Endometrium (tissue), 2 donors: Measurements from ENCODE around the gene FZD4.
A peak's percentile ranks its signal among the peaks of the same experiment; 100 is the strongest.
"Not testable (repeated sequence)": the region's sequence is repeated elsewhere in the genome, so short reads cannot be mapped to it uniquely, and the experiment has no call there.

Source experiments
- FAIRE-seq: peaks from 2 replicates; lab custom pipeline; 2012; peaks lifted over from hg19 to GRCh38; lab: Jason Lieb, UNC
- donor health status: control.
- donor health status: control.

Gene FZD4

DNA sequence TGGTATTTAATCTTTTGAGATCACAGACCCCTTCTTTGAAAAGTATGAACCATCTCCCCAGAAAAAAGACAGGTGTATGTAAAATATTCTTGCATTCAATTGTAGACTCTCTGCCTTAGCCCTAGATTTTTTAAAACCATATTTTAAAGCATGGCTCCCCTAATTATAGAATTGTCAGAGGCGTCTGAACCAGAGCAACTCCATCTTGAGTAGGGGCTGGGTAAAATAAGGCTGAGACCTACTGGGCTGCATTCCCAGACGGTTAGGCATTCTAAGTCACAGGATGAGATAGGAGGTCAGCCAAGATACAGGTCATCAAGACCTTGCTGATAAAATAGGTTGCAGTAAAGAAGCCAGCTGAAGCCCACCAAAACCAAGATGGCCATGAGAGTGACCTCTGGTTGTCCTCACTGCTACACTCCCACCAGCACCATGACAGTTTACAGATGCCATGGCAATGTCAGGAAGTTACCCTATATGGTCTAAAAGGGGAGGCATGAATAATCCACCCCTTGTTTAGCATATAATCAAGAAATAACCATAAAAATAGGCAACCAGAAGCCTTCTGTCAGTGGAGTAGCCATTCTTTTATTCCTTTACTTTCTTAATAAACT is 17.9 kb downstream of the FZD4 start:
- not testable (repeated sequence) for FAIRE-seq

- FAIRE-seq = no peak
These were observed 20.1 kb downstream of the FZD4 start for GRCh38 chr11:86934926-86935579.

- FAIRE-seq = no peak
These were observed 20.7 kb downstream of the FZD4 start for GRCh38 chr11:86934582-86934900.

DNA sequence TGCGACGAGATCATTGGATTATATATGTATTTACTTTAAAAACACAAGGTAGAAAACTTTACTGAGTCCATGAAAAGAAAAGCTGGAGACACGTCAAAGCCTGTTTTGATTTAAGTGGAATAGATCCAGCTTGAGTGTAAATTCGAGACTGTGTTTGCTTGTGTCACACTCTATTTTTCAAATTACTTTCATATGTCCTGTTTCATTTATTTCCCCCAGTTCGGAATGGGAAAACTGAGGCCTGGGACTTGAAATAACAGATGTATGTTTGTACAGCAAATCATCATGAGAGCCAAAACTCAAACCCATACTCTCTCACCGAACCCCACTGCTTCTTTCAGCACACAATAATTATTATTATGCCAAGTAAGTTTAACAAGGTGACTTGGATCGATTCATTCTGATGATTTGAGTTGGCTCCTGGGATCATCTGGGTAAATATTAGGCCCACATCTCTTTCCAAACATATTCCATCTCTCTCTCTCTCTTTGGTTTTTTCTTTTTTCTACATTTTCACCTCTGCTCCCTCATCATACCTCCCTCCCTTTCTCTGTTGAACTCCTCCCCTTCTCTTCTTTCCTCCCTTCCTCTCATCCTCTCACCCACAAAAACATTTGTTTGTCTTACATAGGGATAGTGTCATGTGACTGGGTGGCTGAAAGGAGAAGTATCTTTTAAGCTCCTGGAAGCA is 21.2 kb downstream of the FZD4 start:
- FAIRE-seq = no peak

- FAIRE-seq = no peak
These were observed 22.0 kb downstream of the FZD4 start for GRCh38 chr11:86932924-86933875.

DNA sequence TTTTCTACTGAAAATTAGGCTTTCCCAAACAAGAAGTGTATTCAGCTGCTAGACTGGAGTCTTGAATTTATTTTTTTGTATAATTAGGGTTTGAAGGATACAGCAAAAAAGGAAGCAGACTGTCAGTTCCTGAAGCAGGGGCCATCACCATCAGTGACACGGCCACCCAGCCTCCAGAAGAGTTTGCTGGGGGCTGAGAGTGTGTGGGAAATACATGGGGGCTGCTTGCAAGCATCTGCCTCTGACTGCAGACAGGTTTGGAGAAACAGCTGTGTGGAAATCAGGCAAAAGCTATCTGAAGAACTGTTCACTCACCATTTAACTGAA is 23.0 kb downstream of the FZD4 start:
- no peak for FAIRE-seq

DNA sequence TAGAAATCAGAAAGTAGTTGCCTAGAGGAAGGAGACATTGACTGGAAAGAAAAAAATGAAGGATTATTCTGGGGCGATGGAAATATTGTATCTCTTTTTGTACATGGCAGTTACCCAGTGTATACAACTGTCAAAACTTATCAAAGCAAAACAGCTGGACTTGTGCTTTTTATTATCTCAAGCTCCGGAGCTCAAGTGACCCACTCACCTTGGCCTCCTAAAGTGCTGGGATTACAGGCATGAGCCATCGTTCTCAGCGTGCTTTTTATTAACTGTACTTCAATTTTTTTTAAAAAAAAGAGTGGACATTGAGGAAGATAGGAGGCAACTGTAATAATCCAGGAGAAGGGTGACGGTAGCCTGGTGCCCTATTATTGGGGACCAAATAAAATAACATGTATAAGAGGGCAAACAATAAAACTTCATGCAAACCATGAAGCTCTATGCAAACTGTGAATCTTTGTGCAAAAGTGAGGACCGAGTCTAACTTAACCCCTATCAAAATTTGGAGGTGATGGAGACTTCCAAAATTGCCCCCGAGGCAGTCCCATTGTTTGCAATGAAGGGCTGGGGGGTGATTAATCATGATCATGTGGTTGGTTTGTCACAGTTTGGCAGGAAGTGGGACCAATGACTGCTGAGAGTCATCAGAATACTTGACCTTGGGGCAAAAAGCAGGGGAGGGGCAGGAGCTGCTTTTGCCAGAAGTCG is 23.5 kb downstream of the FZD4 start:
- FAIRE-seq = no peak

GRCh38 chr11:86930957-86931547 is 24.1 kb downstream of the FZD4 start:
- no peak for FAIRE-seq

- no peak for FAIRE-seq
These were observed 28.2 kb downstream of the FZD4 start for GRCh38 chr11:86926975-86927374.

- FAIRE-seq = no peak
These were observed 31.0 kb downstream of the FZD4 start for GRCh38 chr11:86923999-86924766.

GRCh38 chr11:86922225-86922624 is 33.0 kb downstream of the FZD4 start:
- FAIRE-seq = no peak

- peak; percentile 21 for FAIRE-seq
These were observed 35.5 kb downstream of the FZD4 start for GRCh38 chr11:86919557-86920210.

DNA sequence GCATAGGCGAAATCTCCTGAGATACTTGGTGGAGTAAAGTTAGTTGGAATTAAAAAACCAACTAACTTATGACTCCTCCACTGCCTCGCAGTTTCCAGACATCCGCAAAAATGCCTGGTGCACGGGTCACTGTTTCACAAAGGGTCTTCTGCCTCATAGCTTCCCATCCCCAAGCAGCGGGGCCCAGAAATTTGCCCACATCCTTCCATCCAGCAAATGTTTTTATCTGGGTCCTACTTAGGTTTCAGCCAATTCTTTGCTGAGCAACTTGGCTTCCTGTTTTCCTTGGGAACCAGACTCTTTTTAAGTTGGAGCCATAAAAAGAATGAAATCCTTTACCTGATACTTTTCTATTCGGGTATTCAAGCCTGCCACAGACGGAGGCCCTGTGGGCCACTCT is 36.2 kb downstream of the FZD4 start:
- no peak for FAIRE-seq

- FAIRE-seq = no peak
These were observed 36.7 kb downstream of the FZD4 start for GRCh38 chr11:86918496-86918895.

- FAIRE-seq = no peak
These were observed 37.6 kb downstream of the FZD4 start for GRCh38 chr11:86917589-86917988.

GRCh38 chr11:86916330-86916729 is 38.9 kb downstream of the FZD4 start:
- FAIRE-seq = no peak

- peak; percentile 78 for FAIRE-seq
These were observed 39.3 kb downstream of the FZD4 start for GRCh38 chr11:86915850-86916249.

DNA sequence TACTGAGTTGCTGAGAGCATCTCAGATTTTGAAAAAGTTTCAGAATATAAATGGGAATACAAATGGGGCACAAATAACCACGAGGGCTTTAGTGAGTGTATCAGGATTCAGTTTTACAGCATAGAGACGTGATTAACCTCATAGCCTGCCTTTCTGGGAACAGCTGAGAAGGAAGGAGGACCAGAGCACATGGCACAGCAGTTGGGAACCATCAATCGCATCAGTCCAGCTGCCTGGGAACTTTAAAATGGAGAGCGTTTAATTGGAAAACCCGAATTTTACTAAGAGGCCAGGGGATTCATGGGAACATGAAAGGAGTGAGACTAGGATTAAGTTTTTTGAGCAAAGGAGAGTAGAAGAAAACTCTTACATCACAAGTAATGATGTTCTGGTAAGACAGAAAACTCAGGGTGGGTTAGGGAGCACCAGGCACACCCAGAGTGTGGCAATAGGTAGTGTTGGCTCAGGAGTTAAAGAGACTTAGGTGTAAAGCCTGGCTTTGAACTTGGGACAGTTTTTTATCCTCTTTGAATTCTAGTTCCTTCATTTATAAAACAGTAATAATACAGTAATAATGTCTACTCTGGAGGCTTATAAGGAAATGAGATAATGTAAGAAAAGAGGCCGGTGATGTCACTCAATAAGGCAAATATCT is 40.2 kb downstream of the FZD4 start:
- FAIRE-seq = no peak

DNA sequence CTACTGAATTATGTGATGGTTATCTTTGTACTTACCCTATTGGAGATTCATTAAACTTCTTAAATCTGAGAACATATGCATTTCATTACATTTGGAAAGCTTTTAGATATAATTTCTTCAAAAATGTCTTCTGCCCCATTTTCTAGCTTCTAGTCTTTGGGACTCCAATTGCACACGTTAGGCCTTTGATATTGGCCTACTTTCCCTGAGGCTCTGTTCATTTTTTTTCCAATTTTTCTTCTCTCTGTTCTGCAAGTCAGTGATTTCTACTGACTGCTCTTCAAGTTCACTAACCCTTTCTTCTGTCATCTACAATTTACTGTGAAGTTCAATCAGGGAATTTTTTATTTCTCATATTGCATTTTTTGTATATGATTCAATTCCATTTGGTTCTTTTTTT is 43.0 kb downstream of the FZD4 start:
- no peak for FAIRE-seq

DNA sequence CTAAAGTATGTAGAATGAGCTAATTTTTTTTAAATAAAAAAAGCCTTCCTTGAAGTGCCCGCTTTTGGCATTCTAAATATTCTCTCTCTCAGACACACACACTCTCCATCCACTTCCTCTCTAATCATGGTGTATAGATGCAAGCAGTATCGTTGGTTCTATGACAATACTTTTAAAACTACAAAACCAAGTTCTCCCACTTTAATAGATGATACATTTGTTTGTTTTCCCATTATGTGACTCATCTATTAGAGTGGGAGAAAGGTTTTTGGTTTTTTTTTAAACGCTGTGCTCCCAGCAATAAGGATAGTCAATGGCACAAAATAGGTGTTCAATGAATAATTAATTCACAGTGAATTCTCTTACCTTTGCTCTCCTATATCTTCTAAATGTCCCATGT is 44.6 kb downstream of the FZD4 start:
- FAIRE-seq = no peak
